ENCODE data around the gene INHBE. TPM values are rescaled to one million over a fixed set of nuclear protein-coding genes. Genes with fewer than 3 reads are reported as not detected.

INHBE gene
- total and polyA plus RNA-seq, 2 experiments from 2014 or later = 5.6 to 29.0 TPM

- TF ChIP-seq ZNF331 (CRISPR knock-in tag; IDR thresholded peaks at IDR 0.05; ENCODE audit: low read depth) = no peak
- no peak for TF ChIP-seq JUNB (IDR thresholded peaks at IDR 0.05; ENCODE audit: unreplicated experiment)
- no peak for TF ChIP-seq CREB1 (CRISPR knock-in tag; IDR thresholded peaks at IDR 0.05; ENCODE audit: low read depth)
- TF ChIP-seq EZH2phosphoT487 (IDR thresholded peaks at IDR 0.05; ENCODE audit: unreplicated experiment) = no peak
- no peak for TF ChIP-seq STAT1 (IDR thresholded peaks at IDR 0.05; ENCODE audit: unreplicated experiment)
- no peak for TF ChIP-seq NANOG (IDR thresholded peaks at IDR 0.05; ENCODE audit: borderline replicate concordance)
- TF ChIP-seq REST (IDR thresholded peaks at IDR 0.05; ENCODE audit: unreplicated experiment) = no peak
- TF ChIP-seq EZH2 (IDR thresholded peaks at IDR 0.05; ENCODE audit: low read depth, unreplicated experiment) = no peak
- TF ChIP-seq ZNF114 (CRISPR knock-in tag; IDR thresholded peaks at IDR 0.05) = no peak
- TF ChIP-seq ETS1 (IDR thresholded peaks at IDR 0.05) = no peak
These were observed 26.6 kb downstream of the INHBE start (continued) for GRCh38 chr12:57481671-57482070.

GRCh38 chr12:57483466-57483865 is 28.4 kb downstream of the INHBE start:
- no peak for TF ChIP-seq REST (IDR thresholded peaks at IDR 0.05; ENCODE audit: unreplicated experiment)

More at GRCh38 chr12:57483466-57483865, 28.4 kb downstream of the INHBE start:
- no peak overlapping the region for H3K4me3 ChIP-seq
- peaks cover 2% of the 10 kb centered on the region for H3F3A ChIP-seq (replicated peaks; ENCODE audit: low read depth)
- Mint-ChIP-seq H3K36me3 (ENCODE audit: low read depth) (peaks cover 8% of the 10 kb centered on the region), H3K27ac (no peak overlapping the region), H3K27me3 (ENCODE audit: insufficient read depth, low read depth, poor library complexity) (peaks cover 17% of the 10 kb centered on the region), H3K4me1 (peaks cover 22% of the 10 kb centered on the region), H3K4me3 (no peak overlapping the region; the same call in 2 of the 3 replicates), H3K9me3 (no peaks in the 10 kb centered on the region)
- H4K20me1 ChIP-seq (replicated peaks; ENCODE audit: insufficient read depth) = peaks cover 1% of the 10 kb centered on the region
- H3K27ac ChIP-seq (ENCODE audit: low read depth) = peak overlapping the region; percentile 1; the same call in 1 of the 2 replicates
- H3K4me1 ChIP-seq (ENCODE audit: insufficient read depth) = peaks cover 16% of the 10 kb centered on the region
- H3K4me2 ChIP-seq = no peak overlapping the region
- no peak overlapping the region for H2AFZ ChIP-seq
- no peaks in the 10 kb centered on the region for H3K36me3 ChIP-seq (ENCODE audit: insufficient read depth)
- H3K9me2 ChIP-seq (ENCODE audit: insufficient read depth) = no peaks in the 10 kb centered on the region
- H3K27me3 ChIP-seq (ENCODE audit: insufficient read depth) = no peaks in the 10 kb centered on the region
- peaks cover 5% of the 10 kb centered on the region for H3K79me2 ChIP-seq (replicated peaks; ENCODE audit: insufficient read depth)
- DNase-seq (ENCODE audit: low spot score) (peak; percentile 61), ATAC-seq (no peak)
